ENCODE data around the gene TNFRSF6B. TPM values are rescaled to one million over a fixed set of nuclear protein-coding genes. Genes with fewer than 3 reads are reported as not detected.
A peak's percentile ranks its signal among the peaks of the same experiment; 100 is the strongest.

TNFRSF6B gene
- total RNA-seq, 2 experiments from 2014 or later: 1.0 to 6.6 TPM

DNA sequence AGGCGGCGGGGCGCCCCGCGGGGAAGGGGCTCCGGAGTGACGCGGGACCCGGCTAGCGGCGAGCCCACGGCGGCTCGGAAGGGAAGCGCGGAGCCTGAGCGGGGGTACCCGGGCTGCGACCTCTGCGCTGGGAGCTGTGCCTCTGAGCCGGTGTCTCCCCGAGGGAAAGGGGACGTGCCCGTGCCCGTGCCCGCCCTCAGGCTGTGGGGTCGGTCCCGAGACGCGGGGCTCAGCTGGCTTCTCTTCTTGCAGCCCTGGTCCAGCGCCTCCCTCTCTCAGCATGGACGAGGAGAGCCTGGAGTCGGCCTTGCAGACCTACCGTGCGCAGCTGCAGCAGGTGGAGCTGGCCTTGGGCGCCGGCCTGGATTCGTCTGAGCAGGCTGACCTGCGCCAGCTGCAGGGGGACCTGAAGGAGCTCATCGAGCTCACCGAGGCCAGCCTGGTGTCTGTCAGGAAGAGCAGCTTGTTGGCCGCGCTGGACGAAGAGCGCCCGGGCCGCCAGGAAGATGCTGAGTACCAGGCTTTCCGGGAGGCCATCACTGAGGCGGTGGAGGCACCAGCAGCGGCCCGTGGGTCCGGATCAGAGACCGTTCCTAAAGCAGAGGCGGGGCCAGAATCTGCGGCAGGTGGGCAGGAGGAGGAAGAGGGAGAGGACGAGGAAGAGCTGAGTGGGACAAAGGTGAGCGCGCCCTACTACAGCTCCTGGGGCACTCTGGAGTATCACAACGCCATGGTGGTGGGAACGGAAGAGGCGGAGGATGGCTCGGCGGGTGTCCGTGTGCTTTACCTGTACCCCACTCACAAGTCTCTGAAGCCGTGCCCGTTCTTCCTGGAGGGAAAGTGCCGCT, 12.1 kb downstream of the TNFRSF6B start:
- Histone ChIP-seq H3K36me3 (ENCODE audit: insufficient read depth, low read length) (peaks cover 80% of the 10 kb centered on the region), H3K4me3 (ENCODE audit: low read depth, low read length, poor library complexity, severe bottlenecking) (peak overlapping the region; percentile 97), H3K9me2 (ENCODE audit: insufficient read depth, low read length) (no peaks in the 10 kb centered on the region), H3K9me3 (ENCODE audit: low read length) (peaks cover 10% of the 10 kb centered on the region), H3K4me2 (ENCODE audit: low read length) (peak overlapping the region; percentile 76), H3K4me1 (ENCODE audit: insufficient read depth, low read length, poor library complexity, severe bottlenecking) (peaks cover 31% of the 10 kb centered on the region), H4K20me1 (ENCODE audit: insufficient read depth, low read length) (peaks cover 8% of the 10 kb centered on the region; the same call in 1 of the 2 replicates), H2AFZ (ENCODE audit: low read length) (no peak overlapping the region), H3K27ac (ENCODE audit: low read depth, low read length, poor library complexity, severe bottlenecking) (peak overlapping the region; percentile 23), H3K79me2 (ENCODE audit: insufficient read depth, low read depth, low read length) (peaks cover 76% of the 10 kb centered on the region)
- BruUV-seq (replicated peaks): TSS peak; percentile 68
- ChIA-PET POLR2A (interaction anchor here (0.8 to 2.2 kb wide), 3 partner anchors 15 to 30 kb away, joined by 3 to 13 read pairs (median 5); partner anchors contain the start of gene LIME1), CTCF (ENCODE audit: unreplicated experiment) (interaction anchor here (1.1 to 1.2 kb wide), 2 partner anchors 32 to 80 kb away, joined by 3 read pairs; no protein-coding TSS in a partner anchor)
- DNase-seq (ENCODE audit: low spot score): no peak
- no peak for TF ChIP-seq EZH2phosphoT487 (IDR thresholded peaks at IDR 0.05; ENCODE audit: borderline replicate concordance, low read depth, low read length)
- TF ChIP-seq, protein P1, sequence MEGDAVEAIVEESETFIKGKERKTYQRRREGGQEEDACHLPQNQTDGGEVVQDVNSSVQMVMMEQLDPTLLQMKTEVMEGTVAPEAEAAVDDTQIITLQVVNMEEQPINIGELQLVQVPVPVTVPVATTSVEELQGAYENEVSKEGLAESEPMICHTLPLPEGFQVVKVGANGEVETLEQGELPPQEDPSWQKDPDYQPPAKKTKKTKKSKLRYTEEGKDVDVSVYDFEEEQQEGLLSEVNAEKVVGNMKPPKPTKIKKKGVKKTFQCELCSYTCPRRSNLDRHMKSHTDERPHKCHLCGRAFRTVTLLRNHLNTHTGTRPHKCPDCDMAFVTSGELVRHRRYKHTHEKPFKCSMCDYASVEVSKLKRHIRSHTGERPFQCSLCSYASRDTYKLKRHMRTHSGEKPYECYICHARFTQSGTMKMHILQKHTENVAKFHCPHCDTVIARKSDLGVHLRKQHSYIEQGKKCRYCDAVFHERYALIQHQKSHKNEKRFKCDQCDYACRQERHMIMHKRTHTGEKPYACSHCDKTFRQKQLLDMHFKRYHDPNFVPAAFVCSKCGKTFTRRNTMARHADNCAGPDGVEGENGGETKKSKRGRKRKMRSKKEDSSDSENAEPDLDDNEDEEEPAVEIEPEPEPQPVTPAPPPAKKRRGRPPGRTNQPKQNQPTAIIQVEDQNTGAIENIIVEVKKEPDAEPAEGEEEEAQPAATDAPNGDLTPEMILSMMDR (conservative IDR thresholded peaks at IDR 0.05; ENCODE audit: low read length): no peak
- intact Hi-C loops (cut with micrococcal nuclease; ENCODE audit: unreplicated experiment): loop anchor here (5.0 kb wide), 1 partner anchor 79 kb away; no protein-coding TSS in a partner anchor

- intact Hi-C loops (cut with micrococcal nuclease; ENCODE audit: unreplicated experiment): loop anchor here (5.0 kb wide), 1 partner anchor 78 kb away; no protein-coding TSS in a partner anchor
- peaks cover 31% of the 10 kb centered on the region for H3K4me1 ChIP-seq (ENCODE audit: insufficient read depth, low read length, poor library complexity, severe bottlenecking)
- peak overlapping the region; percentile 97 for H3K4me3 ChIP-seq (ENCODE audit: low read depth, low read length, poor library complexity, severe bottlenecking)
- H3K4me2 ChIP-seq (ENCODE audit: low read length): peak overlapping the region; percentile 76
- H3K79me2 ChIP-seq (ENCODE audit: insufficient read depth, low read depth, low read length): peaks cover 82% of the 10 kb centered on the region
- TF ChIP-seq EZH2phosphoT487 (IDR thresholded peaks at IDR 0.05; ENCODE audit: borderline replicate concordance, low read depth, low read length): no peak
- TF ChIP-seq, protein P1 (conservative IDR thresholded peaks at IDR 0.05; ENCODE audit: low read length): no peak
- BruUV-seq (replicated peaks): no TSS peak
- H3K9me3 ChIP-seq (ENCODE audit: low read length): peaks cover 12% of the 10 kb centered on the region
- POLR2A ChIA-PET: no interaction called here
- peaks cover 8% of the 10 kb centered on the region; the same call in 1 of the 2 replicates for H4K20me1 ChIP-seq (ENCODE audit: insufficient read depth, low read length)
- peaks cover 80% of the 10 kb centered on the region for H3K36me3 ChIP-seq (ENCODE audit: insufficient read depth, low read length)
- no peak for DNase-seq (ENCODE audit: low spot score)
- peak overlapping the region; percentile 23 for H3K27ac ChIP-seq (ENCODE audit: low read depth, low read length, poor library complexity, severe bottlenecking)
- no peaks in the 10 kb centered on the region for H3K9me2 ChIP-seq (ENCODE audit: insufficient read depth, low read length)
- CTCF ChIA-PET (ENCODE audit: unreplicated experiment): no interaction called here
- no peak overlapping the region for H2AFZ ChIP-seq (ENCODE audit: low read length)
Observed at GRCh38 chr20:63709149-63709527, 12.7 kb downstream of the TNFRSF6B start.

Data from OCI-LY7 (cell line).